K562 (cell line): ENCODE data around the gene TMEM117. TPM values are rescaled to one million over a fixed set of nuclear protein-coding genes. Genes with fewer than 3 reads are reported as not detected.

Source experiments
- ATF1 ChIP-seq, 2 experiments: fragments of 450-650 bp in 1 of 2; IDR thresholded peaks; 2 replicates each; pipeline ENCODE4 v1.6.1; 2016; ENCODE audit warnings: missing compliant biosample characterization in 1 of 2, missing genetic modification characterization in 1 of 2
- BRF2 ChIP-seq: IDR thresholded peaks from 3 replicates; pipeline ENCODE4 v1.6.1; 2011; ENCODE audit warnings: borderline replicate concordance, mild to moderate bottlenecking; ENCODE audit not compliant: insufficient read length, insufficient read depth
- DACH1 ChIP-seq: fragments of 450-650 bp; IDR thresholded peaks from 2 replicates; pipeline ENCODE4 v1.6.1; 2018; ENCODE audit not compliant: partially characterized antibody
- E2F3 ChIP-seq: fragments of 250-450 bp; sonication (Bioruptor Pico); IDR thresholded peaks from 2 replicates; pipeline ENCODE4 v1.4.0; 2020; ENCODE audit warnings: mild to moderate bottlenecking
- HCFC1 ChIP-seq: IDR thresholded peaks from 2 replicates; pipeline ENCODE4 v1.6.1; 2012; ENCODE audit warnings: low read depth, low read length, improper control_type of control experiment
- KAT8 ChIP-seq: fragments of 450-650 bp; IDR thresholded peaks from 2 replicates; pipeline ENCODE4 v1.6.1; 2016; ENCODE audit warnings: low read depth, mild to moderate bottlenecking
- KDM2B ChIP-seq: fragments of 250-450 bp; sonication (Bioruptor Pico); IDR thresholded peaks from 2 replicates; pipeline ENCODE4 v1.8.0; 2021; ENCODE audit warnings: mild to moderate bottlenecking, moderate library complexity
- MCM5 ChIP-seq: fragments of 450-650 bp; IDR thresholded peaks from 2 replicates; pipeline ENCODE4 v1.6.1; 2016; ENCODE audit warnings: low read depth
- MEIS2 ChIP-seq: fragments of 450-650 bp; IDR thresholded peaks from 2 replicates; pipeline ENCODE4 v1.6.1; 2014; ENCODE audit warnings: mild to moderate bottlenecking; ENCODE audit not compliant: partially characterized antibody
- NFE2L1 ChIP-seq: fragments of 450-650 bp; IDR thresholded peaks from 2 replicates; pipeline ENCODE4 v1.6.1; 2016; ENCODE audit warnings: missing genetic modification characterization, low read depth, mild to moderate bottlenecking, missing compliant biosample characterization, moderate library complexity, borderline replicate concordance
- RB1 ChIP-seq: fragments of 450-650 bp; IDR thresholded peaks from 2 replicates; pipeline ENCODE4 v1.6.1; 2017; ENCODE audit warnings: low read depth, mild to moderate bottlenecking
- RBM34 ChIP-seq: fragments of 200-400 bp; formaldehyde crosslinking; IDR thresholded peaks from 2 replicates; pipeline ENCODE4 v1.6.1; 2018; ENCODE audit warnings: low read length, borderline replicate concordance; ENCODE audit not compliant: insufficient read depth
- SIRT6 ChIP-seq: IDR thresholded peaks from one replicate; pipeline ENCODE4 v1.6.1; 2012; ENCODE audit warnings: low read depth, mild to moderate bottlenecking, control low read depth, inconsistent platforms, low read length, moderate library complexity
- TFAP4 ChIP-seq: sonication (generic); formaldehyde crosslinking; IDR thresholded peaks from 2 replicates; pipeline ENCODE4 v1.8.0; 2022; ENCODE audit warnings: missing genetic modification reagents, mild to moderate bottlenecking, moderate library complexity, borderline replicate concordance
- TRIM28 ChIP-seq: fragments of 450-650 bp; IDR thresholded peaks from 2 replicates; pipeline ENCODE4 v1.6.1; 2017
- ZFPM2 ChIP-seq: fragments of 250-450 bp; sonication (Bioruptor Pico); IDR thresholded peaks from 2 replicates; pipeline ENCODE4 v1.5.1; 2022; ENCODE audit warnings: mild to moderate bottlenecking
- ZMIZ1 ChIP-seq, 2 experiments: fragments of 150-350 bp in 1 of 2; IDR thresholded peaks; 2 replicates each; pipeline ENCODE4 v1.6.1; 2012 to 2016; ENCODE audit warnings: low read depth in 2 of 2, low read length in 2 of 2, mild to moderate bottlenecking in 1 of 2, moderate library complexity in 1 of 2
- ZNF24 ChIP-seq: fragments of 450-650 bp; IDR thresholded peaks from 2 replicates; pipeline ENCODE4 v1.6.1; 2016
- ZNF280B ChIP-seq: fragments of 250-450 bp; sonication (Bioruptor Pico); IDR thresholded peaks from 2 replicates; pipeline ENCODE4 v1.5.1; 2021; ENCODE audit warnings: mild to moderate bottlenecking
- ZNF384 ChIP-seq: IDR thresholded peaks from 2 replicates; pipeline ENCODE4 v1.6.1; 2012; ENCODE audit warnings: low read depth, low read length, improper control_type of control experiment
- ZNF699 ChIP-seq: fragments of 250-450 bp; sonication (Bioruptor Pico); IDR thresholded peaks from 2 replicates; pipeline ENCODE4 v1.8.0; 2021; ENCODE audit warnings: mild to moderate bottlenecking, moderate library complexity; ENCODE audit not compliant: insufficient replicate concordance
- polyA plus RNA-seq, 8 experiments: library from polyadenylated mRNA; depleted of rRNA in 4 of 8; stranded (reverse) in 5 of 8; unstranded in 3 of 8; fragments of >200 nt; fragmentation: Nextera tagmentation in 2 of 8; fragmentation: Illumina TruSeq in 1 of 8; extraction: Ambion mirVana in 2 of 8; extraction: Trizol in 1 of 8; gene quantifications; 2 replicates each; pipeline versions ENCODE4 v1.2.1 to v1.2.3, GENCODE V29; 2011 to 2014; ENCODE audit warnings: inconsistent platforms in 1 of 8, missing spikeins in 1 of 8
- total RNA-seq, 7 experiments: library from RNA; depleted of rRNA in 6 of 7; stranded (reverse); fragments of >200 nt in 6 of 7; fragmentation: Illumina TruSeq in 2 of 7; extraction: Trizol in 2 of 7; gene quantifications; 2 replicates each; pipeline versions ENCODE4 v1.2.1 to v1.2.3, GENCODE V29; 2011 to 2021; ENCODE audit warnings: low replicate concordance in 1 of 7

The TMEM117 gene
- total and polyA plus RNA-seq, 9 of the 15 experiments (the other 6 are each of a cell fraction or from before 2014, with no cell fraction given), result 0.31 to 2.8 (median 1.0) TPM

- TF ChIP-seq BRF2, result no peak
- TF ChIP-seq NFE2L1 (tag), result no peak
- 0 out of 4 replicates have a peak, but pooled peaks of 1 of the 2 experiments have one; percentile 15 for TF ChIP-seq ZMIZ1 (IDR thresholded peaks at IDR 0.05; ENCODE audit: low read depth in 2 of 2, low read length in 2 of 2)
- no peak for TF ChIP-seq KDM2B (CRISPR knock-in tag)
- TF ChIP-seq ZFPM2, result no peak
- TF ChIP-seq HCFC1, result peak; percentile 75
- TF ChIP-seq TRIM28, result peak; percentile 22; the same call in 1 of the 2 replicates
- TF ChIP-seq TFAP4, result peak; percentile 23; the same call in 1 of the 2 replicates
- no peak for TF ChIP-seq ATF1 (CRISPR knock-in tag; IDR thresholded peaks at IDR 0.05)
- TF ChIP-seq ATF1 (tag; IDR thresholded peaks at IDR 0.05), result peak; percentile 97
- TF ChIP-seq E2F3 (CRISPR knock-in tag), result no peak
- no peak for TF ChIP-seq ZNF384
- TF ChIP-seq ZNF280B (CRISPR knock-in tag), result no peak
- TF ChIP-seq ZNF699, result no peak
- no peak for TF ChIP-seq SIRT6
- peak; percentile 78; the same call in 1 of the 2 replicates for TF ChIP-seq RB1
- TF ChIP-seq MCM5, result no peak
- TF ChIP-seq KAT8, result no peak
- TF ChIP-seq DACH1, result no peak
- no peak for TF ChIP-seq RBM34
- 0 out of 2 replicates have a peak, but pooled peaks have one; percentile 13 for TF ChIP-seq ZNF24
- TF ChIP-seq MEIS2, result peak; percentile 2
Observed at GRCh38 chr12:43805860-43806736, 29.8 kb upstream of the TMEM117 start, which contains the start of gene TWF1 (continued).
